Hematopoietic multipotent progenitor cell treated with erythropoietin and hydrocortisone succinate and interleukin-3 and kit ligand, for 17 days (in vitro differentiated cells): ENCODE measurements around the gene POGZ.

Experiments
- DNase-seq: peaks from one replicate; pipeline ENCODE4 v3.0.0-alpha.2; 2015; ENCODE audit warnings: low spot score

Gene POGZ

GRCh38 chr1:151372058-151372934, 87.0 kb downstream of the POGZ start, which contains the start of gene SELENBP1:
TSS of gene SELENBP1 (minus strand) at chr1:151372705. CDS start at chr1:151372641, 64 bp downstream.
- peak; percentile 90 for DNase-seq

GRCh38 chr1:151371370-151372057, 87.8 kb downstream of the POGZ start:
- peak; percentile 93 for DNase-seq

- DNase-seq = peak; percentile 91
These were observed 88.9 kb downstream of the POGZ start for GRCh38 chr1:151370211-151370911.

DNA sequence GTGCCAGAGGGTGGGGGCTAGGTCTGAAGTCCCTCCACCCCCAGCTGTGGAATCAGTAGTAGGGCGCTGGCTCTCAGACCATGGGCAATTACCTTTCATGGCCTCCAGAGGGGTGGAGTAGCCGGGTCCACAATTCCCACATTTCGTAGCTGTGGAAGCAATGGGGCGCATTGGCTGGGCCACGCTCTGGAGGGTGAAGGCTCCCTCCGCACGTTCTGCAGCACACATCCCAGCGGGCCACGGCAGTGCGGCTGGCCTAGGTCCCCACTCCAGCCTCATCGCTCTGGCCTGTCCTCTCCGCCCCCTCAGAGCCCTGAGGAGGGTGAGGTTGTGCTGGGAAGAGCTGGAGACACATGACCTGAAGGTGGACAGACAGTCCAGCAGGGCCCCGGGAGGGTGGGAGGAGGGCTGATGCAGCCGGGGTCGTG, 89.7 kb downstream of the POGZ start:
- DNase-seq = peak; percentile 34

DNA sequence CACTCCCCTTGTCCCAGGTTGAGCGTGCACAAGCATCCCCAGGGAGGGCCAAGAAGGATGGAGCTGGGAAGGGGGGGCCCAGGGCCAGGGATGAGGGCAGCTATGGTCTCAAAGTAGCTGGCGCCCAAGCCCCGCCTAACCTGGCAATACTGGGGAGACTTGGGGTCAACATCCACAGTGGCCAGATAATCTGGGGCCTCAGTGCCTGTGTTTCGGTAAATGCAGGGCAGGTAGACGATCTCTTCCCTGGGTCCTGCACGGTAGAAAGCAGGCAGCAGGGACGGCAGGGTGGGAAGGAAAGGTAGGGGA, 90.0 kb downstream of the POGZ start:
- no peak for DNase-seq

DNA sequence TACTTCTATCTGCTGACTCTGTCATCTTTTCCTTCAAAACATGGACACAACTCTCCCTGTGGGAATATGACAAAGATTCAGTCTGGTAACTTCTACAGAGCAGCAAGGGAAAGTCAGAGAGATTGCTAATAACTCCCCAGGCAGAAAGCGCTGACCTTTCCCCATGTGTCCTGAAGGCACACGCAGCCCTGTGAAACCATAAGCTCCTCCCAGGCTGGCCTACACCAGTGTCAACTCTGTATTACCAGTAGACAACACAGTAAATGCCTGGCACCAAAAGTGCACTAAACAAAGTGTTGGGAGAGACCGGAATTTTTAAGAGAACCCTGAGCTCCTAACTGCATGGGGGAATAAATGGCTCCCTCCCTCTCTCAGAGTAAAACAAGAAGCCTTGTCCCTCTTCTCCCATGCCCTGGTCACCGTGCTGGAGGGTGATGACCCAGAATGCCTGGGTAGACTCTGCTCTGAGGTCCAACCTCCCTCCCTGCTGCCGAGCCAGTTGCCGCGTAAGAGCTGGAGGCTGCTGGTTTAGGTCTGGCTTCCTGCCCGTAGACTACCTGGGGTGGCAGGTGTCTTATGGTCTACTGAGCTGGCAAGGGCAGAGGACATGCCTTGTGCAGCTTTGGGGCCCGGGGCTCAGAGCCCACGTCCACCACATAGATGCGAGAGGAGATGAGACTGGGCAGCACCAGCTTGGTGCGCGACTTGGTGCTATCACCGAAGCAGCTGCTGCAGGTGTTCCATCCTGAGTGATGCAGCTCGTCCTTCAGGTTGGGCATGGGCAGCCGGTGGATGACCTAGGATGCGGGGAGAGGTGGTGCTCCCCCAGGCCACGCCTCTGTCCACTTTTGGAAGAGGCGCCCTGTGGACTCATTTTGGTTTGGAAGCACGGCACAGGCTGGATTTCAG, 90.6 kb downstream of the POGZ start:
- peak; percentile 35 for DNase-seq

GRCh38 chr1:151367658-151368392, 91.5 kb downstream of the POGZ start:
- peak; percentile 67 for DNase-seq

GRCh38 chr1:151364996-151365395, 94.3 kb downstream of the POGZ start:
- DNase-seq = no peak

GRCh38 chr1:151362308-151363155, 96.8 kb downstream of the POGZ start:
- no peak for DNase-seq

DNA sequence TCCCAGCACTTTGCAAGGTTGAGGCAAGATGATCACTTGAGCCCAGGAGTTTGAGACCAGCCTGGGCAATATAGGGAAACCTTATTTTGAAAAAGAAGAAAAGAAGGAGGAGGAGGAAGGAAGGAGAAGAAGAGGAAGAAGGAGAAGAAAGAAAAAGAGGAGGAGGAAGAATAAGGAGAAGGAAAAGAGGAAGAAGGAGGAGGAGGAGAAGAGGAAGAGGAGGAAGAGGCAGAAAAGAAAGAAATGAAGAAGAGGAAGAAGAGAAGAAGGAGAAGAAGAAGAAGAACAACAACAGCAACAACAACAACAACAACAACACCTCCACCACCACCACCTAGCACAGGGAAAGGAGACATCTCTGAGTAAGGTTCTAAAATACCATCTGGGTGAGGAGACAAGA, 97.4 kb downstream of the POGZ start:
- DNase-seq = no peak

DNA sequence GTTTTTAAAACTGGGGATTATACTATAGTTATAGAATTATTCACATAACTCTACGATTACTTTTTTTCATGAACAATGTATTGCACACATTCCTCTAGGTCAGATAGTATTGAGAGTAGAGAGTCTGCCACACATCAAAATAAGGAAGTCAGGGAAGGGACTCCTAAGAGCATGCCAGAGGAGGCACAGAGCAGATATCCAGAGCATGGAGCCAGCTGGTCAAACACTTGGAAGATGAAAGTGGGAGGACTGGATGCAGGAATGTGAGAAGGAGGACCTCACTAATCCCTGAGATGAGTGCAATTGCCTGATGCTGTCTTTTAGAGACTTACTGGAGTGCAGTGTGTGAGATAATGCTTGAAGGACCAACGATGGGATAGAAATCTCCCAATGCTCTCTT, 102.6 kb downstream of the POGZ start:
- no peak for DNase-seq
